RKO (cell line): ENCODE results near the gene C11orf91.
"Not testable (repeated sequence)": the region's sequence is repeated elsewhere in the genome, so short reads cannot be mapped to it uniquely, and the experiment has no call there.

Source experiments
- DNase-seq: peaks from one replicate; pipeline ENCODE4 v3.0.0-alpha.2; 2016; ENCODE audit warnings: low spot score

Gene C11orf91

GRCh38 chr11:33668951-33669596, 31.6 kb downstream of the C11orf91 start:
- DNase-seq, result no peak

GRCh38 chr11:33668468-33668825, 32.2 kb downstream of the C11orf91 start:
- DNase-seq, result no peak

- DNase-seq, result no peak
Measured at GRCh38 chr11:33667819-33668467, 32.7 kb downstream of the C11orf91 start.

- no peak for DNase-seq
Measured at GRCh38 chr11:33665350-33666106, 35.1 kb downstream of the C11orf91 start.

- no peak for DNase-seq
Measured at GRCh38 chr11:33664827-33665226, 35.8 kb downstream of the C11orf91 start.

GRCh38 chr11:33664166-33664565, 36.5 kb downstream of the C11orf91 start:
- no peak for DNase-seq

- DNase-seq, result no peak
Measured at GRCh38 chr11:33663121-33663520, 37.5 kb downstream of the C11orf91 start.

- not testable (repeated sequence) for DNase-seq
Measured at GRCh38 chr11:33661526-33661925, 39.1 kb downstream of the C11orf91 start.

- no peak for DNase-seq
Measured at GRCh38 chr11:33660962-33661361, 39.7 kb downstream of the C11orf91 start.

GRCh38 chr11:33659370-33660139, 41.1 kb downstream of the C11orf91 start:
- DNase-seq, result no peak

- no peak for DNase-seq
Measured at GRCh38 chr11:33658195-33658900, 42.3 kb downstream of the C11orf91 start.

GRCh38 chr11:33657757-33658156, 42.9 kb downstream of the C11orf91 start:
- no peak for DNase-seq

- no peak for DNase-seq
Measured at GRCh38 chr11:33656768-33657167, 43.9 kb downstream of the C11orf91 start.

- no peak for DNase-seq
Measured at GRCh38 chr11:33655842-33656600, 44.6 kb downstream of the C11orf91 start.

- no peak for DNase-seq
Measured at GRCh38 chr11:33654594-33654993, 46.0 kb downstream of the C11orf91 start.

GRCh38 chr11:33652930-33653329, 47.7 kb downstream of the C11orf91 start:
- no peak for DNase-seq

GRCh38 chr11:33652431-33652830, 48.2 kb downstream of the C11orf91 start:
- DNase-seq, result no peak

- DNase-seq, result no peak
Measured at GRCh38 chr11:33651990-33652389, 48.6 kb downstream of the C11orf91 start.

GRCh38 chr11:33651555-33651954, 49.1 kb downstream of the C11orf91 start:
- DNase-seq, result no peak

GRCh38 chr11:33649944-33650343, 50.7 kb downstream of the C11orf91 start:
- DNase-seq, result no peak
